Activated T-helper 1 cell treated with anti-CD3 and anti-CD28 coated beads, Interleukin-12 subunit alpha, Interleukin-12 subunit beta, Interleukin-2, Interleukin-4 antibody, amounts not matched to agents 30 ng/mL and 10 ng/mL and 1 ng/mL, durations not matched to agents 14 hours and 24 hours and 36 hours (primary cell): ENCODE measurements around the gene CBFB. TPM values are rescaled to one million over a fixed set of nuclear protein-coding genes. Genes with fewer than 3 reads are reported as not detected.
A peak's percentile ranks its signal among the peaks of the same experiment; 100 is the strongest.

Experiments used
- DNase-seq: peaks from one replicate; pipeline ENCODE4 v3.0.0; 2021; ENCODE audit warnings: low spot score
- H3K27ac Mint-ChIP-seq: one replicate; pipeline ENCODE4 v1.8.0; 2021; ENCODE audit warnings: mild to moderate bottlenecking, mixed read lengths
- H3K27me3 Mint-ChIP-seq: one replicate; pipeline ENCODE4 v1.8.0; 2022; ENCODE audit warnings: mild to moderate bottlenecking, moderate library complexity, mixed read lengths; ENCODE audit not compliant: insufficient read depth
- H3K36me3 Mint-ChIP-seq: one replicate; pipeline ENCODE4 v1.8.0; 2021; ENCODE audit warnings: low read depth, mixed read lengths
- H3K4me1 Mint-ChIP-seq: one replicate; pipeline ENCODE4 v1.8.0; 2021; ENCODE audit warnings: low read depth, mixed read lengths
- H3K4me3 Mint-ChIP-seq: one replicate; pipeline ENCODE4 v1.8.0; 2021; ENCODE audit warnings: mild to moderate bottlenecking, moderate library complexity, mixed read lengths
- H3K9me3 Mint-ChIP-seq: one replicate; pipeline ENCODE4 v1.8.0; 2021; ENCODE audit warnings: mixed read lengths
- intact Hi-C: fragments of 100-400 bp; cut with micrococcal nuclease; formaldehyde crosslinking; loops from one replicate; pipeline ENCODE4 v1.15.1; 2024
- total RNA-seq: library from RNA; stranded (reverse); gene quantifications from 2 replicates; pipeline ENCODE4 v1.2.3, GENCODE V29; 2022

The CBFB gene
- total RNA-seq, 1 donor from 2014 or later = 175 TPM

GRCh38 chr16:67137605-67138004, 108.7 kb downstream of the CBFB start:
- DNase-seq = no peak
- Mint-ChIP-seq H3K27ac (no peak overlapping the region), H3K4me1 (no peaks in the 10 kb centered on the region), H3K4me3 (no peak overlapping the region), H3K9me3 (no peaks in the 10 kb centered on the region), H3K36me3 (peaks cover 29% of the 10 kb centered on the region), H3K27me3 (no peaks in the 10 kb centered on the region)
- intact Hi-C loops = no loop called here

- no peaks in the 10 kb centered on the region for H3K27me3 Mint-ChIP-seq
- no peak for DNase-seq
- H3K27ac Mint-ChIP-seq = no peak overlapping the region
- H3K4me1 Mint-ChIP-seq = no peaks in the 10 kb centered on the region
- peaks cover 34% of the 10 kb centered on the region for H3K36me3 Mint-ChIP-seq
- H3K9me3 Mint-ChIP-seq = no peaks in the 10 kb centered on the region
- no peak overlapping the region for H3K4me3 Mint-ChIP-seq
- intact Hi-C loops = no loop called here
Measured at GRCh38 chr16:67141391-67141790, 112.4 kb downstream of the CBFB start.

GRCh38 chr16:67142342-67142741, 113.4 kb downstream of the CBFB start:
- Mint-ChIP-seq H3K4me3 (no peak overlapping the region), H3K36me3 (peaks cover 34% of the 10 kb centered on the region), H3K9me3 (no peaks in the 10 kb centered on the region), H3K27ac (no peak overlapping the region), H3K27me3 (no peaks in the 10 kb centered on the region), H3K4me1 (no peaks in the 10 kb centered on the region)
- intact Hi-C loops = no loop called here
- no peak for DNase-seq

GRCh38 chr16:67144943-67145342, 116.0 kb downstream of the CBFB start:
- Mint-ChIP-seq H3K4me1 (no peaks in the 10 kb centered on the region), H3K9me3 (no peaks in the 10 kb centered on the region), H3K27me3 (no peaks in the 10 kb centered on the region), H3K4me3 (no peak overlapping the region), H3K36me3 (peaks cover 45% of the 10 kb centered on the region), H3K27ac (peak overlapping the region; percentile 2)
- intact Hi-C loops = no loop called here
- DNase-seq = no peak

GRCh38 chr16:67145746-67146145, 116.8 kb downstream of the CBFB start:
- Mint-ChIP-seq H3K4me3 (no peak overlapping the region), H3K4me1 (no peaks in the 10 kb centered on the region), H3K9me3 (no peaks in the 10 kb centered on the region), H3K36me3 (peaks cover 38% of the 10 kb centered on the region), H3K27ac (no peak overlapping the region), H3K27me3 (no peaks in the 10 kb centered on the region)
- intact Hi-C loops = no loop called here
- no peak for DNase-seq

- Mint-ChIP-seq H3K27ac (no peak overlapping the region), H3K36me3 (peaks cover 33% of the 10 kb centered on the region), H3K4me3 (no peak overlapping the region), H3K9me3 (no peaks in the 10 kb centered on the region), H3K27me3 (no peaks in the 10 kb centered on the region), H3K4me1 (peaks cover 7% of the 10 kb centered on the region)
- DNase-seq = no peak
- intact Hi-C loops = no loop called here
Measured at GRCh38 chr16:67146523-67147357, 117.8 kb downstream of the CBFB start.

GRCh38 chr16:67147437-67148140, 118.6 kb downstream of the CBFB start:
- Mint-ChIP-seq H3K4me1 (peaks cover 13% of the 10 kb centered on the region), H3K27me3 (no peaks in the 10 kb centered on the region), H3K27ac (peak overlapping the region; percentile 34), H3K4me3 (no peak overlapping the region), H3K9me3 (no peaks in the 10 kb centered on the region), H3K36me3 (peaks cover 34% of the 10 kb centered on the region)
- no peak for DNase-seq
- intact Hi-C loops = no loop called here

GRCh38 chr16:67148221-67148620, 119.3 kb downstream of the CBFB start:
- no peaks in the 10 kb centered on the region for H3K9me3 Mint-ChIP-seq
- no peaks in the 10 kb centered on the region for H3K27me3 Mint-ChIP-seq
- DNase-seq = no peak
- peaks cover 19% of the 10 kb centered on the region for H3K4me1 Mint-ChIP-seq
- H3K36me3 Mint-ChIP-seq = peaks cover 35% of the 10 kb centered on the region
- intact Hi-C loops = no loop called here
- peak overlapping the region; percentile 62 for H3K4me3 Mint-ChIP-seq
- H3K27ac Mint-ChIP-seq = no peak overlapping the region

GRCh38 chr16:67148656-67149275, 119.8 kb downstream of the CBFB start:
- intact Hi-C loops = no loop called here
- no peaks in the 10 kb centered on the region for H3K27me3 Mint-ChIP-seq

GRCh38 chr16:67149276-67150046, 120.5 kb downstream of the CBFB start:
- H3K4me3 Mint-ChIP-seq = peak overlapping the region; percentile 59
- peaks cover 29% of the 10 kb centered on the region for H3K4me1 Mint-ChIP-seq
- no peak overlapping the region for H3K27ac Mint-ChIP-seq
- peaks cover 28% of the 10 kb centered on the region for H3K36me3 Mint-ChIP-seq
- no peaks in the 10 kb centered on the region for H3K27me3 Mint-ChIP-seq
- DNase-seq = no peak
- intact Hi-C loops = loop anchor here (2.0 kb wide), 1 partner anchor 41 kb away; the partner anchor contains the start of gene PHAF1
- H3K9me3 Mint-ChIP-seq = no peaks in the 10 kb centered on the region

More at GRCh38 chr16:67148656-67149275, 119.8 kb downstream of the CBFB start:
- peak overlapping the region; percentile 12 for H3K27ac Mint-ChIP-seq
- H3K4me3 Mint-ChIP-seq = peak overlapping the region; percentile 62
- peaks cover 24% of the 10 kb centered on the region for H3K4me1 Mint-ChIP-seq
- no peak for DNase-seq
- H3K36me3 Mint-ChIP-seq = peaks cover 33% of the 10 kb centered on the region
- H3K9me3 Mint-ChIP-seq = no peaks in the 10 kb centered on the region

- Mint-ChIP-seq H3K4me1 (peaks cover 29% of the 10 kb centered on the region), H3K36me3 (peaks cover 23% of the 10 kb centered on the region), H3K9me3 (no peaks in the 10 kb centered on the region), H3K27ac (no peak overlapping the region), H3K4me3 (peak overlapping the region; percentile 79), H3K27me3 (no peaks in the 10 kb centered on the region)
- DNase-seq = no peak
- intact Hi-C loops = loop anchor here (2.0 kb wide), 1 partner anchor 41 kb away; the partner anchor contains the start of gene PHAF1
Measured at GRCh38 chr16:67150047-67150832, 121.3 kb downstream of the CBFB start.
